ENCODE results near the gene PRKN. TPM values are rescaled to one million over a fixed set of nuclear protein-coding genes. Genes with fewer than 3 reads are reported as not detected.

Gene PRKN
- total RNA-seq, 3 donors from 2014 or later = 5.2 to 10.2 (median 8.1) TPM

- DNase-seq (no peak), ATAC-seq (no peak)
- Histone ChIP-seq H3K4me1 (ENCODE audit: low read depth) (no peaks in the 10 kb centered on the region), H3K4me3 (no peak overlapping the region), H3K36me3 (ENCODE audit: low read depth) (no peaks in the 10 kb centered on the region), H3K9me3 (no peaks in the 10 kb centered on the region)
- intact Hi-C loops (cut with DNase I, micrococcal nuclease) = no loop called here
- TF ChIP-seq CTCF (IDR thresholded peaks at IDR 0.05) = no peak
Measured at GRCh38 chr6:162198925-162199324, 528.6 kb downstream of the PRKN start.

- TF ChIP-seq CTCF (IDR thresholded peaks at IDR 0.05) = no peak
- DNase-seq = no peak
- H3K36me3 ChIP-seq (ENCODE audit: low read depth) = no peaks in the 10 kb centered on the region
- ATAC-seq = no peak
- no peak overlapping the region for H3K4me3 ChIP-seq
- intact Hi-C loops (cut with DNase I, micrococcal nuclease) = no loop called here
- H3K9me3 ChIP-seq = no peaks in the 10 kb centered on the region
- no peaks in the 10 kb centered on the region for H3K4me1 ChIP-seq (ENCODE audit: low read depth)
Measured at GRCh38 chr6:162198076-162198475, 529.5 kb downstream of the PRKN start.

- DNase-seq (no peak), ATAC-seq (no peak)
- H3K9me3 ChIP-seq = no peaks in the 10 kb centered on the region
- H3K4me1 ChIP-seq (ENCODE audit: low read depth) = no peaks in the 10 kb centered on the region
- TF ChIP-seq CTCF (IDR thresholded peaks at IDR 0.05) = no peak
- intact Hi-C loops (cut with DNase I, micrococcal nuclease) = no loop called here
- H3K36me3 ChIP-seq (ENCODE audit: low read depth) = no peaks in the 10 kb centered on the region
- no peak overlapping the region for H3K4me3 ChIP-seq
Measured at GRCh38 chr6:162195441-162195840, 532.1 kb downstream of the PRKN start.

GRCh38 chr6:162190981-162191380 is 536.6 kb downstream of the PRKN start:
- TF ChIP-seq CTCF (IDR thresholded peaks at IDR 0.05) = no peak
- Histone ChIP-seq H3K4me3 (no peak overlapping the region), H3K36me3 (ENCODE audit: low read depth) (no peaks in the 10 kb centered on the region), H3K9me3 (no peaks in the 10 kb centered on the region), H3K4me1 (ENCODE audit: low read depth) (no peaks in the 10 kb centered on the region)
- DNase-seq = no peak
- intact Hi-C loops (cut with DNase I, micrococcal nuclease) = no loop called here
- no peak for ATAC-seq

GRCh38 chr6:162187168-162187935 is 540.2 kb downstream of the PRKN start:
- no peak for ATAC-seq

More at GRCh38 chr6:162187168-162187935, 540.2 kb downstream of the PRKN start:
- Histone ChIP-seq H3K4me3 (no peak overlapping the region), H3K36me3 (ENCODE audit: low read depth) (no peaks in the 10 kb centered on the region), H3K4me1 (ENCODE audit: low read depth) (no peaks in the 10 kb centered on the region), H3K9me3 (no peaks in the 10 kb centered on the region)
- no peak for DNase-seq
- no peak for TF ChIP-seq CTCF (IDR thresholded peaks at IDR 0.05)
- intact Hi-C loops (cut with DNase I, micrococcal nuclease) = no loop called here
